ENCODE data around the gene PAPPA. TPM values are rescaled to one million over a fixed set of nuclear protein-coding genes. Genes with fewer than 3 reads are reported as not detected.

Gene PAPPA
- total and polyA plus RNA-seq, 9 donors: 0.61 to 5.5 (median 2.6) TPM

DNA sequence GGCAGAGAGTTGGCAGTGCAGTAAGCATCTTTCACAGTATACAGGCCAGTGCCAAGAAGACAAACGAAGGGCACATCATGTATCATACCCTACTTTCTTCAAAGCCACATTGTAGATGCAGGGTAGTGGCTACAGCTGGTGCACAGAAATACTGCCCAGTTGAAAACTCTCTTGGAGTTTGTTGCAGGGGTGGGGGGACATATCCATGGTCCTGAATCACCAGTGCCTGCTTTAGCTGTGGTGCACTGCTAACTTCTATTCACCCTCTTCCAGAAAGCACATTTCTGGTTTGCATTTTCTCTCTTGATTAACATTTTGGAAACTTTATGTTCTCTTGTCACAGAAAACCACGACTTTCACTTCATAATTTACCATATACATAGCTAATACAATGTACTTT lies 196.6 kb downstream of the PAPPA start:
- intact Hi-C loops (cut with DNase I): no loop called here
- Histone ChIP-seq H3K4me1 (ENCODE audit: insufficient read depth) (peaks cover 4% of the 10 kb centered on the region), H3K36me3 (no peaks in the 10 kb centered on the region), H3K27ac (no peak overlapping the region), H3K27me3 (no peaks in the 10 kb centered on the region), H3K4me3 (no peak overlapping the region), H3K9me3 (no peaks in the 10 kb centered on the region)
- WGBS, 3 donors: 62 to 67% (median 65%) methylated on average over 2 of the region's 2 CpGs
- TF ChIP-seq POLR2A (IDR thresholded peaks at IDR 0.05) (no peak), EP300 (IDR thresholded peaks at IDR 0.05) (no peak)
- TF ChIP-seq, protein P1, sequence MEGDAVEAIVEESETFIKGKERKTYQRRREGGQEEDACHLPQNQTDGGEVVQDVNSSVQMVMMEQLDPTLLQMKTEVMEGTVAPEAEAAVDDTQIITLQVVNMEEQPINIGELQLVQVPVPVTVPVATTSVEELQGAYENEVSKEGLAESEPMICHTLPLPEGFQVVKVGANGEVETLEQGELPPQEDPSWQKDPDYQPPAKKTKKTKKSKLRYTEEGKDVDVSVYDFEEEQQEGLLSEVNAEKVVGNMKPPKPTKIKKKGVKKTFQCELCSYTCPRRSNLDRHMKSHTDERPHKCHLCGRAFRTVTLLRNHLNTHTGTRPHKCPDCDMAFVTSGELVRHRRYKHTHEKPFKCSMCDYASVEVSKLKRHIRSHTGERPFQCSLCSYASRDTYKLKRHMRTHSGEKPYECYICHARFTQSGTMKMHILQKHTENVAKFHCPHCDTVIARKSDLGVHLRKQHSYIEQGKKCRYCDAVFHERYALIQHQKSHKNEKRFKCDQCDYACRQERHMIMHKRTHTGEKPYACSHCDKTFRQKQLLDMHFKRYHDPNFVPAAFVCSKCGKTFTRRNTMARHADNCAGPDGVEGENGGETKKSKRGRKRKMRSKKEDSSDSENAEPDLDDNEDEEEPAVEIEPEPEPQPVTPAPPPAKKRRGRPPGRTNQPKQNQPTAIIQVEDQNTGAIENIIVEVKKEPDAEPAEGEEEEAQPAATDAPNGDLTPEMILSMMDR (IDR thresholded peaks at IDR 0.05): no peak
- no peak for DNase-seq

DNA sequence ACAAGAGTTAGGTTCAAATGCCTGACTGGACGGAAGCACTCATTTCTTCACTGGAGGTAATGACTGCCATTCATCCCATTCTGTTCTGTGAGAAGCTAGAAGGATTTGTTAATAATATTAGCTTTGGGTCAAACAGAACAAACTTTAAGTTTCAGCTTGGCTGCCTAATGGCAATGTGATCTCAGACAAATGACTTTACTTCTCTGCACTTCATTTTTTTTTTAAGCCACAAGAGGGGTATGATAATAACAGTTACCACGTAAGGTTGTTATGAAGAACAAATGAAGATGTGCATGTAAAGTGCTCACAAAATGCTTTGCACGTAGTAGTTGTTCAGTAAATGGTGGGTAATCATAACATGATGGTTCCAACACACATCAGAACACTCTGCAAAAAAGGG lies 199.4 kb downstream of the PAPPA start:
- intact Hi-C loops (cut with DNase I): no loop called here
- no peak overlapping the region for H3K4me3 ChIP-seq
- TF ChIP-seq, protein P1 (IDR thresholded peaks at IDR 0.05): no peak
- no peak for TF ChIP-seq POLR2A (IDR thresholded peaks at IDR 0.05)
- no peak for TF ChIP-seq EP300 (IDR thresholded peaks at IDR 0.05)
- no peak overlapping the region for H3K27ac ChIP-seq
- H3K36me3 ChIP-seq: no peaks in the 10 kb centered on the region
- no peak for DNase-seq
- H3K27me3 ChIP-seq: no peaks in the 10 kb centered on the region
- WGBS, 3 donors: 95 to 99% (median 96%) methylated on average over 3 of the region's 3 CpGs
- H3K9me3 ChIP-seq: no peaks in the 10 kb centered on the region
- H3K4me1 ChIP-seq (ENCODE audit: insufficient read depth): peaks cover 5% of the 10 kb centered on the region

DNA sequence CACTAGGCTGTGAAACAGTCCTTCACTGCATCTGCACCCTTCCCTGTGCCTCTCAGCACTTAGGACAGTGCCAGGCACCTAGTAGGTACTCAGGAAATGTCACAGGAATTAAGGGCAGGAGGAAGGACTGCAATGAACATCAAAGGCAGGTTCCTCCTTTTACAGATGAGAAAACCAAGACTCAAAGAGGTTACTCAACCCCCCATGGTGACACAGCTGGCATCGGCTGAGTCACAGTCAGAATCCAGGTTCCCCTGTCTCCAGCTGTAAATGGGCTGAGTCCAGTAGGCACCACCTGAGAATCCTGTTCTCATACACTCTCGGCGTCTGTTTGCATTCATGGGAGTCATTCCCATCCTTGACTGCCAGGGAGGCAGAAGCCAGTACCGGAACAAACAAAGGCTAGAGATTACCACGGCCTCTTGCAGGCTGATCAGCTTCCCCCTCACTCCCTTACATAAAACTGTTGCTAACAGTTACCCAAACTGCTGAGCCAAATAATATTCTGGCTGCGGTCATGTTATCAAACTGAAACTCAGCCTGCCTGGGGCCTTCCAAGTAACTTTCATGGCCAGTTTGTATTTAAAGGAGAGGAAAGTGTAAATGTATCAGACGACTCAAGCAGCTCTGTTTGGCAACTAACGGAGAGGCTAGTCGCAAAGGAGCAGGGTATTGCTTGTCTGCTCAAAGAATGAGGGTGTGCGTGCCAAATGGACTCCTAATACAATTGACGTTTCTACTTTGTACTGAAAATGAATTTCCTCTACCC lies 201.7 kb downstream of the PAPPA start:
- no peak overlapping the region for H3K4me3 ChIP-seq

DNA sequence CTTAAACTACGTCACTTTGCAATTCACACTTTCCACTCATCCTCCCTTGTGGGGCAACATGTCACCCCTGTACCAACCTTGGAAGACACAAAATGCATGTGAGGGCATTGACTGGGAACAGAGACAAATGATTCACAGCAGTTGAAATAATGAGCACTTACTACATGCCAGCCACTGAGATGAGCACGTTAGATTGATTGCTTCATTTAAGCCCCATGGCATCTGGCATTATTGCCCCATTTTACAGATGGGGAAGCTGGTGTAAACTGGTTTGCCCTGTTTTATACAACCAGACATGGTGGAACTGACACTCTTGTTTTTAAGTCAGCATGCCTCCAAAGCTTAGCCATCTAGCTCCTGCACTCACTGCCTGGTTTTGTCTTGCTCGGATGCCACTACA lies 204.7 kb downstream of the PAPPA start:
- DNase-seq: no peak
- H3K27ac ChIP-seq: no peak overlapping the region
- intact Hi-C loops (cut with DNase I): no loop called here
- H3K27me3 ChIP-seq: no peaks in the 10 kb centered on the region
- H3K4me3 ChIP-seq: no peak overlapping the region
- TF ChIP-seq, protein P1 (IDR thresholded peaks at IDR 0.05): no peak
- TF ChIP-seq EP300 (IDR thresholded peaks at IDR 0.05) (no peak), POLR2A (IDR thresholded peaks at IDR 0.05) (no peak)
- H3K4me1 ChIP-seq (ENCODE audit: insufficient read depth): peaks cover 5% of the 10 kb centered on the region
- no peaks in the 10 kb centered on the region for H3K9me3 ChIP-seq
- WGBS, 3 donors: 93 to 97% (median 96%) methylated on average over 3 of the region's 3 CpGs
- no peaks in the 10 kb centered on the region for H3K36me3 ChIP-seq

More for the DNA sequence above, 201.7 kb downstream of the PAPPA start:
- no peaks in the 10 kb centered on the region for H3K9me3 ChIP-seq
- H3K36me3 ChIP-seq: no peaks in the 10 kb centered on the region
- peak overlapping the region in 1 of 2 donors; percentile 73 for H3K27ac ChIP-seq
- H3K27me3 ChIP-seq: no peaks in the 10 kb centered on the region
- no peak for TF ChIP-seq EP300 (IDR thresholded peaks at IDR 0.05)
- TF ChIP-seq, protein P1 (IDR thresholded peaks at IDR 0.05): no peak
- TF ChIP-seq POLR2A (IDR thresholded peaks at IDR 0.05): no peak
- intact Hi-C loops (cut with DNase I): no loop called here
- peak; percentile 44 to 59 (median 57) for DNase-seq
- whole genome bisulfite sequencing, 3 donors: 7 to 13% (median 11%) methylated on average over 11 of the region's 11 CpGs
- H3K4me1 ChIP-seq (ENCODE audit: insufficient read depth): peaks cover 5% of the 10 kb centered on the region
